ENCODE results near the gene NSMCE1.

The NSMCE1 gene

GRCh38 chr16:27191352-27191924, 77.1 kb downstream of the NSMCE1 start:
- no peak for DNase-seq

DNA sequence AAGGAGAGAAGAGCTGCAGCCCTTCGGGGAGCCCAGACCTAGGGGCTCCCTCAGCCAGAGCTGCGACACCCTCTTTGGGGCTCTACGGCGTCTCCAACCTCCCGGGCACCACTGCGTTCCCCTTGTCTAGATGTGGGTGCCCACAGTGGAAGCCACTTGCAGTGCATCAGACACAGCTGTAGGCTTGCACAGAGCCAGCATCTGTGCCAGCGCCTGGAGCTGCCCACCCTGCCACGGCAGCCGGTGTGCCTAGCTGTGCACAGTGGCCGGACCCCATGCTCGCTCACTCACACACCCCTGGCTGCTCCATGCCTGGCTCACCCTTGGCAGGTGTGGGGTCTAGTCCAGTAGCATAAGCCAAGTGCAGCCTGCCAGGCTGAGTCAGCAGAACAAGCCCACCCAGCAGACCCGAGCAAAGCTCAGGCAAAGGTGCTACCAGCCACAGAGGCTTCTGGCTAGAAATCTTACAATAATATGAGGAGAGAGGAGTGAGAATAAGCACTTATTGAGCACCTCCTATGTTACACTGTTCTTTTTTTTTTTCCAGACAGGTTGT, 78.2 kb downstream of the NSMCE1 start:
- no peak for DNase-seq

DNA sequence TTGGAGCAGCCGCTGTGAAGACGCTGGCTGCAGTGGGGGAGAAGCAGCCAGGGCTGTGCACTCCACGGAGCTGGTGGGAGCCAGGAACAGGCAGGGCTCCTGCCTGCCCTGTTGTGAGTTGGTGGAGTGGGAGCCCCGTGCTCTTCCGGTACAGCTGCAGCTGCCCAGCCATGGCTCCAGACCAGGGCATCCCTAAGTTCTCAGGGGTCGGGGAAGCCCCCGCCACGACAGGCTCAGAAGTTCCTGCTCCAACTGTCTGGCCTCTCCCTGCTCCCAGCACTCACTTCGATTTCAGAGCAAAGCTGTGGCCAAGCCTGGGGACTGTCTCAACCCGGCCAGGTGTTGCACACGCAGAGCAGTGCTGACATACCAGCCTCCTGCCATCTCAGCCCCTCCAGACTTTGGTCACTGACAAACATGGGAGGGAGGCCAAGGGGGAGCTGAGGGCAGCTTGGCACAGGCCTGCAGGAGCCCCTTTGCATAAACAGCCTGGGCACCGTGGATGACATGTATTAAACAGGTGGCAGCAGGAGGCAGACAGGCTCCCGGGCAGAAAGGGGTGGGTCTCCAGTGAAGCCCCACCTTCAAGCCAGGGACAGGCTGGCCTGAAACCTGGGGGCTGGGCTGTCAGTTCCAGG, 79.1 kb downstream of the NSMCE1 start:
- DNase-seq: peak; percentile 88

GRCh38 chr16:27188633-27189032, 79.9 kb downstream of the NSMCE1 start:
- DNase-seq: no peak

DNA sequence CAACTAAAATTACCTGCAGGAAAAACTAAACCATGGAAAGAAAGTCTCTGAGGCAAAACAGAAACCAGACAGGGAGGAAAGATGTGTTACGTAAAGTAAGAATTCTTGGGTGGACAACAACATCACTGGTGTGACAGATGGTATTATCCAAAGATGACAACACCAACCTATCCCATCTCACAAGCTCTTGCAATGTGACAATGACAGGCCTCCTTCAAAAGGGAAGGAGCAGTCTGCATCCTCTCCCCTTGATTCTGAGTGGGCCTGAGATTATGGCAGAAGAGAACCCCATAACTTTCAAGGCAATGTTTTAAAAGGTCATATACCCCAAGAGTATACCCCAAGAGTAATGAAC, 82.8 kb downstream of the NSMCE1 start:
- no peak for DNase-seq

DNA sequence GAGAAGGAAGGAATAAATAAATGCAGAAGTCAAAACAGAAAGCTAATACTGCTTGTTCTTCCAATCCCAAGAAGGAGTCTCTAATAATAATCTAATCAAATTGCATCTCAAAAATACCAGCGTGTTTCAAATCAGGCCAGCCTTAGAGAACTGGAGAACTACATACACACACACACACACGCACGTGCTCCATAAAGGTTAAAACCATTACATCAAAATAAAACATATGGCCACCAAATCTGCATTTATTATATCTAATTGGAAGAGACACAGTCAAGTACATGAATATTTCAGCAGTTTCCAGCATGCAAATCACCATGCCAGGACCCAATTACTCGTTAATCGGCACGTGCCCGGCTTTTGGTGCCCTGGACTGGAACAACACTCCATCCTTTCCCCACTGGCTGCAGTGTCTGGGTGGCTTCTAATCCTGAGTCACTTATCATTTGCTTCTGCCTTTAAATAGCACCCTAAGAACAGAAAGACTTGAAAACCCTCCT, 85.6 kb downstream of the NSMCE1 start:
- no peak for DNase-seq

DNA sequence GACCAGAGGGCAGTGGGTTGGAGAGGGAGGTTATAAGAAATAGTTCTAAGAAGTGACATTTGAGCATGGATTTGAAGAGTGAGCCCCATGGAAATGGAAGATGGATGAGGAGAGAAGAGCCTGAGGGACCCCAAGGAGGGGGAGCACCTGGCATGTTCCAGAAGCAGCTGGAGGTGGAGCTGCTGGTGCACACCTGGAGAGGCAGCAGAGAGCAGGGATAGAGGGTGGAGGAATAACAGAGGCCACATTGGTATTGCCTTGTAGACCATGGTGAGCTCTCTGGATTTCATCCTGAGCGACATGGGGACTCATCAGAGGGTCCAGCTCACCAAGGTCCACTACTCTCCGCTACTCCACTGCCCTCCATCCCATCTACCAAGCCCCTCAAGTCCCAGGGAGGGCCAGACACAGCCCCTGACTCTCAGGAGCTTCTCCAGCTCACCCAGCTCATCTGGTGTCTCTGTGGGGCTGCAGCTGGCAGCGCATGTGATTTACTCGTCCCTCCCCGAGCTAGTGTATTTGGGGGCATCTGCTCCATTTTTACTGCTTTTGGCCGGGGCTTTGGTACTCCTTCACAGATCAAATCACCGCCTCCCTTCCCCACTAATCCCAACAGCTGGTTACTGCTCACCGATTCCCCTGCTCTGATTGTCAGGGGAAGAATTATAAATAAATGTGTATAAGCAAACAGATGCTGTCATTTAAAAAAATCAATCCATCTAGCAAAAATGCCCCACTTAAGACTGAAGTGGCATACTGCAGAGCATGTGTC, 87.4 kb downstream of the NSMCE1 start:
- peak; percentile 61 for DNase-seq

GRCh38 chr16:27179500-27180072, 89.0 kb downstream of the NSMCE1 start:
- peak; percentile 83 for DNase-seq

- DNase-seq: no peak
Measured at GRCh38 chr16:27177031-27177774, 91.4 kb downstream of the NSMCE1 start.

DNA sequence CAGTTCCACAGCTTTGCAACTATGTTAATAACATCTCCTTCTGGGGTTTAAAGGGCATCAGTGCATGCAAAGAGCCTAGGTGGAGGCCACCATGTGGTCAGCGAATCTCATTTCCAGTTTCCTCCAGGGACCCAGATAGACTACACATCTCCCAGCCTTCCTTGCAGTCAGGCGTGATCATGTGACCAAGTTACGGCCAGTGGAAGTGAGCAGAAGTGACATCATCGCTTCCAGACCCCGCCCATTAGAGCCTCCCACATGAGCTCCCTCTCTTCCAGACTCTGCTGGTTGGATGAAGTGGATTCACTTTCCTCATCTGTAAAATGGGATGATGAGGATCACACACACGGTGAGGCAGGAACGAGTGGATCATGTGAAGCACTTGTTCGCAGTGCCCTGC, 92.7 kb downstream of the NSMCE1 start:
- no peak for DNase-seq

Data from RPMI8226 (cell line).